Fibroblast of lung (primary cell): Measurements from ENCODE around the gene FSTL4. TPM values are rescaled to one million over a fixed set of nuclear protein-coding genes. Genes with fewer than 3 reads are reported as not detected.

Experiments
- DNase-seq, 2 donors: peaks; one replicate each; pipeline versions ENCODE4 v3.0.0 to v3.0.0-alpha.2; 2010; ENCODE audit warnings: low read depth in 2 of 2
- H2AFZ ChIP-seq: 2 replicates; pipeline ENCODE4 v1.5.1; 2012; ENCODE audit warnings: low read length, control low read depth, inconsistent platforms
- H3K27ac ChIP-seq: 2 replicates; pipeline ENCODE4 v1.5.1; 2011; ENCODE audit warnings: low read length, control low read depth; ENCODE audit not compliant: insufficient read depth
- H3K27me3 ChIP-seq: 2 replicates; pipeline ENCODE4 v1.5.1; 2011; ENCODE audit warnings: mild to moderate bottlenecking, low read length; ENCODE audit not compliant: control insufficient read depth, insufficient read depth
- H3K36me3 ChIP-seq: 2 replicates; pipeline ENCODE4 v1.5.1; 2011; ENCODE audit warnings: low read length; ENCODE audit not compliant: control insufficient read depth, insufficient read depth
- H3K4me1 ChIP-seq: 2 replicates; pipeline ENCODE4 v1.5.1; 2011; ENCODE audit warnings: low read length; ENCODE audit not compliant: control insufficient read depth, insufficient read depth; ENCODE audit errors: extremely low read depth
- H3K4me2 ChIP-seq: 2 replicates; pipeline ENCODE4 v1.5.1; 2011; ENCODE audit warnings: low read length, control low read depth; ENCODE audit not compliant: insufficient read depth; ENCODE audit errors: extremely low read depth
- H3K4me3 ChIP-seq, 4 experiments: fragments of 200-600 bp in 1 of 4; sonication (generic) in 1 of 4; replicated peaks in 1 of 4; 2 replicates each; pipeline ENCODE4 v1.5.1; 2011 to 2016; ENCODE audit warnings: low read length in 4 of 4, low read depth in 3 of 4, mild to moderate bottlenecking in 3 of 4, control low read depth in 2 of 4, inconsistent platforms in 1 of 4, mixed read lengths in 1 of 4; ENCODE audit not compliant: insufficient read depth in 1 of 4; ENCODE audit errors: control extremely low read depth in 1 of 4
- H3K79me2 ChIP-seq: 2 replicates; pipeline ENCODE4 v1.5.1; 2012; ENCODE audit warnings: mild to moderate bottlenecking, low read length, inconsistent platforms; ENCODE audit not compliant: control insufficient read depth, insufficient read depth
- H3K9ac ChIP-seq: 2 replicates; pipeline ENCODE4 v1.5.1; 2011; ENCODE audit warnings: mild to moderate bottlenecking, low read length, control low read depth; ENCODE audit not compliant: insufficient read depth
- H3K9me3 ChIP-seq: 2 replicates; pipeline ENCODE4 v1.5.1; 2012; ENCODE audit warnings: low read depth, low read length; ENCODE audit not compliant: control insufficient read depth, insufficient read depth
- H4K20me1 ChIP-seq: 2 replicates; pipeline ENCODE4 v1.5.1; 2011; ENCODE audit warnings: low read length; ENCODE audit not compliant: control insufficient read depth, insufficient read depth; ENCODE audit errors: extremely low read depth
- CTCF ChIP-seq, 2 donors: IDR thresholded peaks in 1 of 2; conservative IDR thresholded peaks in 1 of 2; 1 replicate in 1 of 2; 2 replicates in 1 of 2; pipeline ENCODE4 v1.5.1; 2011 to 2012; ENCODE audit warnings: low read length in 2 of 2, control low read depth in 1 of 2, inconsistent platforms in 1 of 2, low read depth in 1 of 2, mild to moderate bottlenecking in 1 of 2
- EZH2 ChIP-seq: IDR thresholded peaks from 2 replicates; pipeline ENCODE4 v1.5.1; 2012; ENCODE audit warnings: low read length, control low read depth, mild to moderate bottlenecking; ENCODE audit errors: missing control alignments
- polyA plus RNA-seq, 2 donors: library from polyadenylated mRNA; depleted of rRNA in 1 of 2; stranded (reverse) in 1 of 2; unstranded in 1 of 2; fragments of >200 nt; gene quantifications; 2 replicates each; pipeline ENCODE4 v1.2.1, GENCODE V29; 2011 to 2012; ENCODE audit warnings: missing spikeins in 1 of 2
- total RNA-seq: library from RNA; depleted of rRNA; stranded (reverse); fragments of >200 nt; gene quantifications from 2 replicates; pipeline ENCODE4 v1.2.1, GENCODE V29; 2014

The FSTL4 gene
- total and polyA plus RNA-seq, 2 donors (not counting 1 experiment from before 2014, with no cell fraction given): 0.17 to 0.33 TPM

GRCh38 chr5:133361922-133362321 lies 250.4 kb downstream of the FSTL4 start:
- TF ChIP-seq CTCF (conservative IDR thresholded peaks at IDR 0.05 in 1 of 2, IDR thresholded peaks at IDR 0.05 in 1 of 2; ENCODE audit: low read depth in 1 of 2, low read length in 2 of 2): no peak
- TF ChIP-seq EZH2: no peak
- no peaks in the 10 kb centered on the region for H4K20me1 ChIP-seq
- no peak overlapping the region for H3K9ac ChIP-seq
- H3K27ac ChIP-seq: no peak overlapping the region
- DNase-seq: no peak
- peaks cover 8% of the 10 kb centered on the region for H3K27me3 ChIP-seq
- H3K9me3 ChIP-seq: no peaks in the 10 kb centered on the region
- H3K4me1 ChIP-seq: no peaks in the 10 kb centered on the region
- no peak overlapping the region for H2AFZ ChIP-seq
- H3K4me2 ChIP-seq: no peak overlapping the region
- H3K4me3 ChIP-seq: no peak overlapping the region
- no peaks in the 10 kb centered on the region for H3K79me2 ChIP-seq
- H3K36me3 ChIP-seq: no peaks in the 10 kb centered on the region

GRCh38 chr5:133360693-133361472 lies 251.5 kb downstream of the FSTL4 start:
- Histone ChIP-seq H3K4me3 (no peak overlapping the region), H3K4me2 (no peak overlapping the region)
- TF ChIP-seq EZH2 (no peak), CTCF (conservative IDR thresholded peaks at IDR 0.05 in 1 of 2, IDR thresholded peaks at IDR 0.05 in 1 of 2; ENCODE audit: low read depth in 1 of 2, low read length in 2 of 2) (no peak)

GRCh38 chr5:133359861-133360260 lies 252.5 kb downstream of the FSTL4 start:
- TF ChIP-seq CTCF (conservative IDR thresholded peaks at IDR 0.05 in 1 of 2, IDR thresholded peaks at IDR 0.05 in 1 of 2; ENCODE audit: low read depth in 1 of 2, low read length in 2 of 2) (no peak), EZH2 (no peak)
- Histone ChIP-seq H3K4me3 (no peak overlapping the region), H4K20me1 (no peaks in the 10 kb centered on the region), H3K27ac (no peak overlapping the region), H3K9ac (no peak overlapping the region), H3K79me2 (no peaks in the 10 kb centered on the region), H3K27me3 (peaks cover 7% of the 10 kb centered on the region), H2AFZ (no peak overlapping the region), H3K4me2 (no peak overlapping the region), H3K4me1 (no peaks in the 10 kb centered on the region), H3K36me3 (no peaks in the 10 kb centered on the region), H3K9me3 (no peaks in the 10 kb centered on the region)
- DNase-seq: no peak

More at GRCh38 chr5:133360693-133361472, 251.5 kb downstream of the FSTL4 start:
- Histone ChIP-seq H3K36me3 (no peaks in the 10 kb centered on the region), H4K20me1 (no peaks in the 10 kb centered on the region), H3K9me3 (no peaks in the 10 kb centered on the region), H2AFZ (no peak overlapping the region), H3K79me2 (no peaks in the 10 kb centered on the region), H3K27ac (no peak overlapping the region), H3K9ac (no peak overlapping the region), H3K4me1 (no peaks in the 10 kb centered on the region), H3K27me3 (peaks cover 7% of the 10 kb centered on the region)
- no peak for DNase-seq
